GM18867 (cell line): ENCODE measurements around the gene MTA2.
A peak's percentile ranks its signal among the peaks of the same experiment; 100 is the strongest.
"Not testable (repeated sequence)": the region's sequence is repeated elsewhere in the genome, so short reads cannot be mapped to it uniquely, and the experiment has no call there.

Source experiments
- ATAC-seq: cut with Tn5 transposase; IDR thresholded peaks from one replicate; pipeline ENCODE4 v1.9.1; 2021; ENCODE audit warnings: mild to moderate bottlenecking, moderate library complexity; ENCODE audit not compliant: unreplicated experiment

MTA2 gene

DNA sequence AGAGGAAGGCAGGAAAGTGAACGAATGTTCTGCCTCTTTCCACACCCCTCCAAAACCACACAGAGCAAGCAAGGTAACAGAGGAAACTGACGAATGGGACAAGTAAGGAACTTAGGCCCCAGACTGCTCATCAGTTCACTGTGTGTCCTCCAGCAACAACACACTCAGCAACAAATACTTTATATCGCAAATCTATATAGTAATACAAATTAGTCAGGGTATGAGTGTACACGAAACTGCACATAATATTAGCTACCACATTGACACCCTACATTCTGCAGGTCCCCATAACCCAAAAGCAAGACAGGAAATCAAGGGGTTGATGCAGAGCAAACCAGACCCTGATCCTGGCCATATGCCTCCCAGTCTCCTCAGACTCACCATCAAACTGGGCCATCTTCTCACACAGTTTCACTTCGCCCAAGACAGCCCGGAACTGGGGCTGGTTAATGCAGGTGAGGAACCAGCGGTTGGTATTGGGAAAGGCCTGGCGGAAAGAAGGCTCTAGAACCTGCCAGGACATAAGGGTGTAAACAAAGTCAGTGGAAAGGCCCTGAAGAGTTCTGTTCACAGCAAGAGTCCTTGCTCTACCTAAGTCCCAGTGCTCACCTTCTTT, 34.5 kb downstream of the MTA2 start:
- no peak for ATAC-seq

DNA sequence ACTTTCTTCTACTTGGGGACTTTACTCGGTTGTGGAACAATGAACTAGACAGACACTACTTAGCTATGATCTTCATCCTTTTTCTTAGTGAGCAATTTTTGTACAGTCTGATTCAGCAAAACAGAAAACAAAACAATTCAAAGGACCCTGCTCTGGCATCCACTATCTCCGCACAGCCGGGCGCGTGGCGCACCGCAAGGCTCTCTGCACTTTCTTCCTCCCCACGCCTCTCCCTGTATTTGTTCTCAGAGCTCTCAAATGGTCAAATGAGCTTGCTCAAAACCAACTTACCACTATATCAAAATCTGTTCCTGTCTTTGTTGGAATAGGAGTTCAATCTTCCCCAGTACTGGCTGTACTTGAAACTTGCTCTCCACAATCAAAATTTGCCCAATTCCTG, 35.4 kb downstream of the MTA2 start:
- ATAC-seq: no peak

DNA sequence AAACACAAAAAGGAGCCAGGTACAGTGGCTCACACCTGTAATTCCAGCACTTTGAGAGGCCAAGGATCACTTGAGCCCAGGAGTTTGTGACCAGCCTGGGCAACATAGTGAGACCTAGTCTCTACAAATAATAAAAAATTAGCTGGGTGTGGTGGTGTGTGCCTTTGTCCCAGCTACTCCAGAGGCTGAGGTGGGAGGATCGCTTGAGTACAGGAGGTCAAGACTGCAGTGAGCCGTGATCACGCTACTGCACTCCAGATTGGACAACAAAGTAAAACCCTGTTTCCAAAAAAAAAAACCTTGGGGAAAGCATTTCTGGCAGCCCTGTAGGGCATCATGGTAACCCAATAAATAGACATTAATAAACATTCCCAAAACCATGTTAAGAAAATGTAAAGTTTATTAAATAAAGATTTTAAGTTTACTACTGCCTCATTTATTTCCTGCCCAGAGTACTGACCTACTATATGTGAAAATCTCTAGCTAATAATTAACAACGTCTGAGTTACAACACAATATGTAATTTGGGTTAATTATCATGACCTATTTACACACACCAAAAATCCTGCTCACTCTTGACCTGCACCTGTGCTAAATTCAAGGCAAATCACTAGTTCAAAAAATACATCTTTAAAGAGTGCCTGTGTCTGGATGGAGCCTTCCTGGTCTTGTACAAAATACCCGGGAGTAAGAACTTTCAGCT, 36.4 kb downstream of the MTA2 start:
- no peak for ATAC-seq

DNA sequence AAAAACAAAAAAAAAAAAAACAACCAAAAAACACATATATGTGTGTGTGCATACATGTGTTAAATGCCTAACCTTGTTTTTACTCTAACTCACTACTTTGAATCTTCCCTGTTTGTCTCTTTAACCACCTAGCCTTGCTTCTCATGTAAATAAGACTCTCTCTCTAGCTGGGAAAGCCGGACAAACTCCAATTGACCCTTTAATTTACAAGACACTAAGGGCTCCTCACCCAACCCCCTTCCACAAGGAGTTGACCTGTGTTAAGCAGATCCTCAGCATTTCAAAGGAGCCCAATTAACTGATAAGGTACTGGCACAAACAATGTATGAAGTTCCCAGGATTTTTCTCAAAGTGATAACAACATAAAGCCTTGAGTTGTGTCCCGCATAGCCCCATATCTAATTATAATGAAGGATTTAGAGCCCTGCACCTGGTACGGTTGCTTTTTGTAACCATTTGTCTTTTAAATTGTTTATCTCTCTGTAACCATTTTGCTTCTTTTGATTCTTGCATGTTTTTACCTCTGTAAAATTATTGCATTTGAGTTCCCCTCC, 39.9 kb downstream of the MTA2 start:
- ATAC-seq: not testable (repeated sequence)

DNA sequence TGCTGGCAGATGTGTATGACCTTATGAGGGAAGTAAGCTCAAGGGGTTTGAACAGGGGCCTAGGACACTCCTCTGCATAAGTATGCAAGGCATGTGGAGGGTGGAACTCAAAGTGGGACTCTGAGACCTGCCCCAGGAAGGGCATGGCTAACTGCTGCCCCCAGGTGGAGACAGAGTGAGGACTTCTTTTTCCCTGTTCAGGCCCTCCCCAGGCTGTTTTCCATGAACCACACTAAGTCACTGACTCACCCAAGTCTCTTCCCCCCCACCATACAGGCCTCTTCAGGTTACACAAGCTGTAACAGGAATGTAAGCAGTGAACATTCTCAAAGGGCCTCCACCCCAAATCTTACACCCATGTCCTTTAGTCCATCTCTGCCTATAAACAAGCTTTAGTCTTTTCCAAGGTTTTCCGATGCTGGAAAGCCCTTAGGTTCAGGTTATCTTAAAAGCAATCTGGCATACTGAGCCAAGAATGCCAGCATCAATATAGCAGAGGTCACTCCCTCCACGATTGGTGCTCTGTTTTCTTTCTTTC, 41.0 kb downstream of the MTA2 start:
- ATAC-seq: no peak

DNA sequence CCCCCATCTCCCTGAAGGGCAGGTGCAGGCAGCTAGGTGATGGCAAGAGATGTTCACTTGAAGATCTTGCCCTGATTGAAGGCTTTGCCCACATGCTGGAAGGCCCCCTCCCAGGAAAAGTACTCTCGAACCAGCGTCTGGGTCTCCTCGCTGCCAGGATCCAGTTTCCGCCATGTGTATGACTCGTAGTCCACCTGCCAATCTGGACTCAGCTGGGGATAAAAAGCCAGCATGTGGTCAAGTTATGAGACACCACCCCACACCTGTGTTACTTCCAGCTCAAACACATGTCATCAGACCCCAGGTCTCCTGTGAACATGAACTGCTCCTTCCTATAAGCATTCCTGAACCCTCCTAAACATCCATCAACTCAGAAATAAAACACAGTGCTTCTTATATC, 42.0 kb downstream of the MTA2 start:
- ATAC-seq: not testable (repeated sequence)

DNA sequence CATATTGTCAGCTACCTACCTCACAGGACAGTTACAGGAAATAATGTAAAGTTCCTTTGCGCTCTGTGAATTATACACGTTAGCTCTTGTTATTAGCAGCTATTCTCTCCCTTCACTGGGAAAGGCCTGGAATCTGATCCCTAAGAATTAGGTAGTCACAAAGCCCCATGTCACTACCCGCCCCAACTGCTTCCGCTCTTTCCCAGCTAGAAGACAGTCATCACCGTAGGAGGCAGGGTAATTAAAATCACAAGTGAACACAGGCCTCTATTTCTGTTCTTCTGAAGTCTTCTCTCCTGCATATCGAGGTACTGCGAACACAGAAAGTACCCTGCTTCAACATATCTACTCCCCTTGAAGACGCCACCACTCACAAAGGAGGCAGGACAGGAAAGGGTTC, 42.5 kb downstream of the MTA2 start:
- no peak for ATAC-seq

DNA sequence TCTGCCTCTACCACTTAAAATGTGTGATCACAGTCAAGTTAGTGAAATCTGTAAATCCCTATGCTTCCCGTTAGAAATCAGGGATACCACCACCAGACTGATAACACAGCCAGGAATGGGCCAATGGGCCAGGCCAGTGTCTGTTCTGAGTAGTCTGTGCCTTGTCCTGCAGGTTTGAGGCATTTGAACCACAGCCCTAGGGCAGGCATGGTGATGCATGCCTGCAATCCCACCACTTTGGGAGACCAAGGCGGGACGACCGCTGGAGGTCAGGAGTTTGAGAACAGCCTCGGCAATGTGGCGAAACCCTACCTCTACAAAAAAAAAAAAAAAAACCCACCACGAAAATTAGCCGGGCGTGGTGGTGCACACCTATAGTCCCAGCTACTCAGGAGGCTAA, 43.0 kb downstream of the MTA2 start:
- no peak for ATAC-seq

DNA sequence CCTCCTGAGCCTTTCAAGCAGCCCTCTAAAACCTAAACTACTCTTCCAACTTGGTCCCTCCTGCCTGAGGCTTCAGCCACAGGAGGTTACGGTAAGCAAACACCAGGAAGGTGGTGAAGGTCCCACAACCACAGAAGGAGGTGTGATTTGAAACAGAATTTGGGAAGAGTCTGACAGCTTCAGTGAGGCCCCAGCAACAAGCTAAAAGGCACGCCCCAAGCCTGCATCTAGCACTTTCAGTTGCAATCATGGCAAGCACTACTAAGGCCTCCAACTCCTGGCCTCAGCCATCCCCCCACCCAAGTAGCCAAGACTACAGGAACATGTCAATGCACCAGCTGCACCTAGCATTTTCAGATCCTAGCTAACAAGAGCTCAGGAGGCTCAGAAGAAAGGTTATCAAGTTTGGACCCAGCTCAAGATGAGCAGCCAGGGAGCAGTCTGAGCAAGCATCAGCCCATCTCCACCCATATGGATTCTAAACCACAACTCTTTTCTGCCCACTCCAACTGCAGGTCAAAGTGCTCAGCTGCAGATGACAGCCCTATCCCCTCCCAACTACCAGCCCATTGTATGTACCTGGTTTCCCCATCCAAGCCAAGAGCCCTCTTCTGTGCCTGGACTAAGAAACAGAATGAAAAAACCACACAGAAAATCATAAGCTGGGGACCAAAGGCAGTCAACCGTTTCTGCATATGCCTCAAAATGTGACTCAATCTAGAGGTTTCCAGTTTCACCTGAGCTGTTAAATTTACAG, 44.6 kb downstream of the MTA2 start:
- ATAC-seq: peak; percentile 28

DNA sequence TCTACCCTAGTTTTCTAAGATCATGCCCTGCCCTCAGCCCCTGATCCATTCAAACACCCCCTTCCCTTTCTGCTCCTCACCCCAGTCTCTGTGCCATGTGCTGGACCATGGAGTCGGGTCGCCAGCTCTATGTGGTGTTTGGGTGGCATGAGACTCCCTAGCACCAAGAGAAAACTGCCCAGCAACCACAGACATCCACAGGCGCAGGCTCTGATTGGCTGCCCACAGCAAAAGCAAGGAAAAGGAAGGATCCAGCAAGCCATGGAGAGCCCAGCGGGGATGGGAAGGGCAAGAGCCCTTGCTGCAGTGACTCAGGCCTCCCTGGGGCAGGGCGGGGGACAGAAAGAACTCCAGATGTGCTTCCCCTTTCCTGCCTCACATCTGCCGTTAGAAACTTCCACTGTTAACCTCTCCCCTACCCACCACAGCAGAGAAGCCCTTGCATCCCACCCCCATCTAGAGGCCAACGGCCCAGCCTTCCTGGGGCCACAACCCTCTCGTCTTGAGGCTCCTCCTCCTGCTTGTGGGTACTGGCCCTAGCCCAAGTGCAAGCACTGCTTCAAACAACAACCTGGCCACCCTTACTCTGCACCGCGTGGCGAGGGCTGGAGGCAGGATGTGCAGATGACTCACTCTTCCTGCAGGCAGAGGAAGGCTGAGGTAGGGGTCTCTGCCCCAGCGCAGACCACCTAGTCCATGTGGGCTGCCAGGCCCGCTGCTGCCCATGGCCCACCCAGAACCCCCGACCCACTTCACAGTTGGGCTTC, 45.4 kb downstream of the MTA2 start:
- ATAC-seq: peak; percentile 39

DNA sequence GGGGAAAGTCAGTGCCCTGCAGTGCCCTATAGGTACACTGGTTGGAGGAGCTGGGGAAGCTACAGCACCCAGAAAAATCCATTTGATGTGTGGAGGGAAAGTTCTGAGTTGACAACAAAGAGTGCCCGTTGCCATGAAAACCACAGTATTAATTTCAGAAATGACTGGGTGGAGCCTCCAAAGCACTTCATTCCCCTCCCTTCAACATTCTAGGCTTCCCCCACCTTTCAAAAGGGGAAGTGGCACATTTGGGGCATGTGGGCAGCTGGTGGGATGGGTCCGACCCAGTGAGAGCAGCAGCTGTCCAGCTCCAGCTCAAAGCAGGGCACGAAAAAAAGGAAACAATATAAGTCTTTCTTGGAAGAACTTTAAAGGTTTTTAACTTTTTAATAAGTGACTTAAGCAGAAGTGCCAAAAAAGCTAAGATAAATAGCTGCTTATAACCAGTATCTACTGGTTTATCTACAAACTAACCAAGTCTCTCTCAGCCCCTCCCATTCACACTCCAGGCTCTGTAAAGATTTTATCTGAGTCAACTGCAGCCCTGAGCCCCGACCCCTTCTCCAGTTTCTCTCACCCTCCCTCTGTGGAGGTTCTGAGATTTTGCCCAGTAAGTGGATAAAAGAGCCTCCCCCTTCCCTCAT, 46.1 kb downstream of the MTA2 start:
- ATAC-seq: peak; percentile 30

DNA sequence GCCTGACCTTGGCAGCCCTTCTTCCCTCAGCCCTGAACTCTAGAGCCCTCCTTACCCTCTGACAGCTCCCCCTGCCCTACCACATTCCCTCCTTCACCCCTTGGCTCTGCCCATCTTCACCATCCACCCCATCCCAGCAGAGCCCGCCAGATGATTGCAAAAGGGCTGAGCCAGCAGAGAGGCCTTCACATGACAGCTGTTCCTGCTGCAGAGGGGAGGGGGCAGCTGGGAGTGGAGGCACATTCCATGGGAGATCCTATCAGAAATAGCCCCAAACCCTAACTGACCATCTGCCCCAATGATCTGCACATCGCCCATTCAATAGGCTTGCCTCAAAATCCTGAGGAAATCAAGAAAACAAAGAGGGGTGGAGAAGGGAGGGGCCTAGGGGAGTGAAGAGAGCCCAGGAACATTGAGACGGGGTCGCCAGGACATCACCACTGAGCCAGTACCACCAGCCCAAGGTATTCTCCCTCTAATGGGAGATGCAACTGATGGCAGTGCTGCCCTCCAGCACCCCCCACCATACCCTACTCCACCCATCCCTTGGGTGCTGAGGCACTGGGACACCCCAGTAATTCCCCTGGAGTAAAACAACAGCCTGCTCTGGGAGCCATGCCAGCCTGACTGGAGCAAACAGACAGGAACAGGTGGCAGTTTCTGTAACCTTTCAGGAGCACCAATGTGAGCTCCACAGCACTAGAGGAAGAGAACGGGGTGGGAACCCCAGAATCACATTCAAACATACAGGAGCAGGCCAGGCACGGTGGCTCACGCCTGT, 47.1 kb downstream of the MTA2 start:
- ATAC-seq: no peak

DNA sequence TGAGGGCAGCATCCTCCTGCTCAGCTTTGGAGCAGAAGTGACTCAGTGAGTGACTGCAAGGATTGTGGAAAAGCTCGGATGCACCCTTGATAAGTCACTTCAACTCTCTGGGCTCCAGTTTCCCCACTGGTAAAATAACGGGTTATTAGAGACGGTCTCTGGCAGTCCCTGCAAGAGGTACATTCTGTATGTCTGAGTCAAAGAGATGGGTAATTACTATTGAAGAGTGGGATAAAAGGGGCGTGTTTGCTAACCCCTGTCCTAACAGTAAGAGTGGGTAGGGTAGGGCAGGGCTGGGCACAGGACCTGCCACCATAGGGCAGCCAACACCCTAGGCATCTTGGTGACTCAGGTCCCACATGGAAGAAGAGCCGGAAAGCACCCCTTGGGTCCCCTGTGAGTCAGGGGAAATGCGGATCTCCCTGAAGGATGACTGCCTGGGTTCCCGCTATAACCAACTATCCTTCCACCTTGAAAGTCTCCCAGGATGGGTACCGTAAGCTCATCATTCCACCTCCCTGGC, 47.8 kb downstream of the MTA2 start:
- ATAC-seq: no peak

DNA sequence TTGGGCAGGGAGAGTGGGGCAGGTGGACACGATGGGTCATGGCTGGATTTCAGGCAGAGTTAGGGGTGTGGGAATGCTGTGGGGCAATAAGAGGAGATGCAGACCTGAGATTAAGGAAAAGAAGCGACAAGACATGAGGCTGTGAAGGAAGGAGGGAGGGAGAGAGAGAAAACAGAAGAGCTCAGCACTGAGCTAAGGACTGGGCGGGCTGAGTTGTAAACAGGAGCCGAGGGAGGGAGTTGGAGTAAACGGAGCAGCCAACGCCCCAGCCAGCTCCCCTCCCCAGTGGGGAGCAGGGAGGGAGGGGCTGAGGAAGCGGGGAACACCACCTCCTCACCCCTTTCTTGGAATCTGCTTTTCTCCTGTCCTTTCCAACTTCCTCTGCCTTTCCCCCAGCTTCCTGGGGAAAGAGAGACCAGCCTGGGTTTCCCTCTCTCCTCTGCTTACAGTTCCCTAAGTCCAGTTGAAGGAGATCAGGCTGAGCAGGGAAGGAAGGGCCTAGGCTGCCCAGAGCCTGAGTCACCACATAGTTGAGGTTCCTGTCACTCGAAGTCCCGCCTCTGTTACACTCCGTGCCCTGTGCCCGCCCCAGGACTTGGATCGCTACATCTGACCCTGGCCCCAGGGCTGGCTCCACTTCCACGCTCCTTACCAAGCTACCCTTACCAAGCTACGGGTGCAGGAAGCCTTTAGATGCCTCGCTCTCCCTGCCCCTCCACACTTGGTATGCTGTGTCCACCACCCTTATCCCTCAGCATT, 48.4 kb downstream of the MTA2 start:
- no peak for ATAC-seq

DNA sequence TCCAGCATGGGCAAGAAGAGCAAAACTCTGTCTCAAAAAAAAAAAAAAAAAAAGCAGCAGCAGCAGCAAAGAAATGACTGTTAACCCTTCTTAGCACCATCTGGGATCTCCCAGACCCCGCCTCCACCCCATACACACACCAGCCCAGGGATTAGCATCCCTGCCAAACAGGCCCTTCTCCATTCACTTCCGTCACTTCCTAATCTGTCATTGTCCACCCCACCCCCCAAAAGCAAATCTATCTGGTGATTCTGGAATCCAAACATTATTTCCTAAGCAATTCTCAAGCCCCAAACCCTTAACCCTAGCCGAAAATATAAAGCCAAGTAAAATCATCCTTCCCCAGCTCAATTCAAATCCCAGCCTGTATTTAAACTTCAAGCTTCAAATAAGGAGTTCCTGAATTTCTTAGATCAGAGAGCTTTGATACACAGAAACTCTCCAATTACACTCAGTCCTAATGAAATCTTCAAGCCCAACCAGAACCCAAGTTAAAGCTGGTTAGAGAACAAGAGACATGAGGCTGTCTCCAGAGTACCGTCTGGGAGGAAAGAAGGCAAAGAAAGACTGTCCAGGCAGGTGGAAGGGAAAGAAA, 49.1 kb downstream of the MTA2 start:
- no peak for ATAC-seq

DNA sequence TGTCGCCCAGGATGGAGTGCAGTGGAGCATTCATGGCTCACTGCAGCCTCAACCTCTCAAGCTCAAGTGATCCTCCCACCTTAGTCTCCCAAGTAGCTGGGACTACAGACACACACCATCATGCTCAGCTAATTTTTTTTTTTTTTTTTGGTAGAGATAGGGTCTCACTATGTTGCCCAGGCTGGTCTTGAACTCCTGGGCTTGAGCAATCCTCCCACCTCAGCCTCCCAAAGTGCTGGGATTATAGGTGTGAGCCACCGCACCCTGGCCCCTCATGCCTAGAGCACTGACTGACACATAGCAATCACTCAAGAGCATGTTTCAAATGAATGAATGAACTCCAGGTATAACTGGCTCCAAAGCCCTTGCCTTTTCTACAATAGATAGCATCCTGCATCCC, 51.2 kb downstream of the MTA2 start:
- ATAC-seq: not testable (repeated sequence)

DNA sequence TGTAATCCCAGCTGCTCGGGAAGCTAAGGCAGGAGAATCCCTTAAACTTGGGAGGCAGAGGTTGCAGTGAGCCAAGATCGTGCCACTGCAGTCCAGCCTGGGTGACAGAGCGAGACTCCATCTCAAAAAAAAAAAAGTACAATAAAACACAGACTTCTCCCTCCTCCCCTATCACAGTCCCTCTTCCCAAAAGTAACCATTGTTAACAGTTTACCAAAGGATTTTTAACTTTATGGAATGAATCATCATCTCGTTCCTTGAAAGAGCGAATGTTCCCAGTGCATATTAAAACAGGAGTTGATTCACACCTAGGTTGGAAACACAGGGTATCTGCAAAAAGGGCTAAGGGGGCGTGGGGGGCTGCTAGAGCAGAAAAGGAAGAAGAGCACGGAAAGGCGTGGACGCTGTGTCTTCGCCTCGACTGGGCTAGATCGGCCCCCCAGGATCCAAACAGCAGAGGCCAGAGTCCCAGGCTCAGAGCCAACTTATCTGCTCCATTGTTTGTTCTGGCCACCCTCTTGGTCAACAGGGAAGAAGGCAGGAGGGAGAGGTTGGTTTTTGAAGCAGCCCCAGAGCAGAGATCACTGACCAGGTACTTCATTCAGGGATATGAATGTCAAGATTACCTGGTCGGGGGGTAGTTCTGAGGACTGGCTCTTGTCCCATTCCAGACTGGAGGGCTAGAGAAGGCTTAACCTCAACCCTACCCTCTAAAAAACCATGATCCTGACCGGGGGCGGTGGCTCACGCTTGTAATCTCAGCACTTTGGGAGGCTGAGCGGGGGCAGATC, 52.9 kb downstream of the MTA2 start:
- ATAC-seq: no peak
